Measurements from ENCODE around the gene COL16A1. TPM values are rescaled to one million over a fixed set of nuclear protein-coding genes. Genes with fewer than 3 reads are reported as not detected.

Gene COL16A1
- total and polyA plus RNA-seq, 2 of the 13 experiments (the other 11 are each of a cell fraction or from before 2014, with no cell fraction given) = 4.3 to 12.2 TPM

DNA sequence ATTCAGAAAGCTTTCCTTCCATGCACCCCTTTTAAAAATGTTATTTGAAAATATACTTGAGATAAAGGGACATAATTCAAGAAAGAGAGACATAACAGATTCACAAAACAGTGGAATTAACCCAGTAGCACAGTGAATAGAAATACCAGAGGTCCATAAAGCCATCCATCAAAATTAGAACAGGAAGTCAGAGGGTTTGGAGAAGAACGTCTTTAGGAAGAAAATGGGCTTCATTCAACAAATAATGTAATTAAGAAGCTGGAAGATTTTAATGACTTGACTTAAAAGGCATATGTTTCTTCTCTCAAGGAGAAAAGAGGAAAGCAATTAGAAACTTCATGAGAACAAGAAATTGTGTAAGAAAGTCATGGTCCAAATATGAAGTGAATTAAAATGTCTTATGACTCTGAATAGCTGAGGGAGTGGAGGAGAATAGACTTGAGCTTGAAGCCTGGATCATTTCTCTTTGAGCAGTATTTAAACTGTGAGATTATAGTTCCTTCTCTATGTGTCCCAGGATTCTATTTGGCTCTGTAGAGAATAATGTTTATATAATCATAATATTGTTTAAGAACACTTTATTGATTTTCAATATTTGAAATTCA, 94.2 kb downstream of the COL16A1 start:
- intact Hi-C loops (cut with micrococcal nuclease; ENCODE audit: unreplicated experiment) = no loop called here
- Histone ChIP-seq H3K4me1 (ENCODE audit: insufficient read depth, low read length) (peaks cover 7% of the 10 kb centered on the region; the same call in 1 of the 2 replicates), H3K27ac (ENCODE audit: extremely low read length, insufficient read depth, low read length) (no peak overlapping the region), H4K20me1 (ENCODE audit: insufficient read depth, low read length) (no peaks in the 10 kb centered on the region), H3K4me2 (ENCODE audit: low read depth, low read length) (no peak overlapping the region), H3K36me3 (replicated peaks in 1 of 2; ENCODE audit: control insufficient read depth in 1 of 2, insufficient read depth in 2 of 2, low read length in 2 of 2) (no peaks in the 10 kb centered on the region), H3K79me2 (ENCODE audit: insufficient read depth, low read length) (no peaks in the 10 kb centered on the region), H3K9ac (ENCODE audit: insufficient read depth, low read depth, low read length) (no peak overlapping the region), H3K9me3 (ENCODE audit: low read length) (no peaks in the 10 kb centered on the region), H2AFZ (ENCODE audit: low read length) (no peak overlapping the region), H3K4me3 (replicated peaks in 1 of 3; ENCODE audit: insufficient read depth in 1 of 3, low read depth in 2 of 3, low read length in 3 of 3) (no peak overlapping the region), H3K27me3 (ENCODE audit: control insufficient read depth in 1 of 2, insufficient read depth in 2 of 2, low read length in 2 of 2) (peaks cover under 1 to 33% of the 10 kb centered on the region in 2 experiments; a peak in 3 of 5 replicates)
- ChIA-PET CTCF (ENCODE audit: low intra/inter-chr PET ratio, low total read pairs) (no interaction called here), POLR2A (no interaction called here)
- WGBS (ENCODE audit: low lambda C conversion rate) = 2% methylated on average over 1 of the region's 1 CpG
- in situ Hi-C loops (cut with HindIII; ENCODE audit: extremely low pct_ligation_motif_present, low pct_unique_long_range_greater_than_20kb) = no loop called here
- ATAC-seq (no peak), FAIRE-seq (no peak), DNase-seq (ENCODE audit: low spot score) (no peak)
- no TSS peak for BruUV-seq (replicated peaks)
- TF ChIP-seq ATRX (CRISPR knock-in tag; IDR thresholded peaks at IDR 0.05; ENCODE audit: borderline replicate concordance) = no peak
- no peak for TF ChIP-seq ZNF615 (CRISPR knock-in tag; IDR thresholded peaks at IDR 0.05; ENCODE audit: borderline replicate concordance)
- no peak for TF ChIP-seq MIXL1 (CRISPR knock-in tag; IDR thresholded peaks at IDR 0.05)
- TF ChIP-seq, protein P1, sequence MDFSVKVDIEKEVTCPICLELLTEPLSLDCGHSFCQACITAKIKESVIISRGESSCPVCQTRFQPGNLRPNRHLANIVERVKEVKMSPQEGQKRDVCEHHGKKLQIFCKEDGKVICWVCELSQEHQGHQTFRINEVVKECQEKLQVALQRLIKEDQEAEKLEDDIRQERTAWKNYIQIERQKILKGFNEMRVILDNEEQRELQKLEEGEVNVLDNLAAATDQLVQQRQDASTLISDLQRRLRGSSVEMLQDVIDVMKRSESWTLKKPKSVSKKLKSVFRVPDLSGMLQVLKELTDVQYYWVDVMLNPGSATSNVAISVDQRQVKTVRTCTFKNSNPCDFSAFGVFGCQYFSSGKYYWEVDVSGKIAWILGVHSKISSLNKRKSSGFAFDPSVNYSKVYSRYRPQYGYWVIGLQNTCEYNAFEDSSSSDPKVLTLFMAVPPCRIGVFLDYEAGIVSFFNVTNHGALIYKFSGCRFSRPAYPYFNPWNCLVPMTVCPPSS (IDR thresholded peaks at IDR 0.05) = no peak
- no peak for TF ChIP-seq PITX1 (CRISPR knock-in tag; IDR thresholded peaks at IDR 0.05)
- no peak for TF ChIP-seq MED1 (CRISPR knock-in tag; IDR thresholded peaks at IDR 0.05)
- TF ChIP-seq, protein P2, sequence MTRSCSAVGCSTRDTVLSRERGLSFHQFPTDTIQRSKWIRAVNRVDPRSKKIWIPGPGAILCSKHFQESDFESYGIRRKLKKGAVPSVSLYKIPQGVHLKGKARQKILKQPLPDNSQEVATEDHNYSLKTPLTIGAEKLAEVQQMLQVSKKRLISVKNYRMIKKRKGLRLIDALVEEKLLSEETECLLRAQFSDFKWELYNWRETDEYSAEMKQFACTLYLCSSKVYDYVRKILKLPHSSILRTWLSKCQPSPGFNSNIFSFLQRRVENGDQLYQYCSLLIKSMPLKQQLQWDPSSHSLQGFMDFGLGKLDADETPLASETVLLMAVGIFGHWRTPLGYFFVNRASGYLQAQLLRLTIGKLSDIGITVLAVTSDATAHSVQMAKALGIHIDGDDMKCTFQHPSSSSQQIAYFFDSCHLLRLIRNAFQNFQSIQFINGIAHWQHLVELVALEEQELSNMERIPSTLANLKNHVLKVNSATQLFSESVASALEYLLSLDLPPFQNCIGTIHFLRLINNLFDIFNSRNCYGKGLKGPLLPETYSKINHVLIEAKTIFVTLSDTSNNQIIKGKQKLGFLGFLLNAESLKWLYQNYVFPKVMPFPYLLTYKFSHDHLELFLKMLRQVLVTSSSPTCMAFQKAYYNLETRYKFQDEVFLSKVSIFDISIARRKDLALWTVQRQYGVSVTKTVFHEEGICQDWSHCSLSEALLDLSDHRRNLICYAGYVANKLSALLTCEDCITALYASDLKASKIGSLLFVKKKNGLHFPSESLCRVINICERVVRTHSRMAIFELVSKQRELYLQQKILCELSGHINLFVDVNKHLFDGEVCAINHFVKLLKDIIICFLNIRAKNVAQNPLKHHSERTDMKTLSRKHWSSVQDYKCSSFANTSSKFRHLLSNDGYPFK (CRISPR knock-in tag; IDR thresholded peaks at IDR 0.05; ENCODE audit: borderline replicate concordance) = no peak
- no peak for TF ChIP-seq ZNF720 (CRISPR knock-in tag; IDR thresholded peaks at IDR 0.05)
- no peak for TF ChIP-seq KDM6A (CRISPR knock-in tag; IDR thresholded peaks at IDR 0.05; ENCODE audit: low read depth)
- TF ChIP-seq ZNF292 (CRISPR knock-in tag; IDR thresholded peaks at IDR 0.05; ENCODE audit: borderline replicate concordance, low read depth) = no peak
- no peak for TF ChIP-seq ZNF768 (CRISPR knock-in tag; IDR thresholded peaks at IDR 0.05)
- TF ChIP-seq POGZ (CRISPR knock-in tag; IDR thresholded peaks at IDR 0.05) = no peak
